Fibroblast of gingiva (primary cell): Measurements from ENCODE around the gene SV2C.
"Not testable (repeated sequence)": the region's sequence is repeated elsewhere in the genome, so short reads cannot be mapped to it uniquely, and the experiment has no call there.

Source experiments
- DNase-seq: peaks from one replicate; pipeline ENCODE4 v3.0.0-alpha.2; 2011; ENCODE audit warnings: low read depth

SV2C gene

GRCh38 chr5:76082772-76083554 is at the start of gene SV2C:
Gene SV2C, plus strand, starts transcription at chr5:76083383. Its CDS starts 48,368 bp downstream, at chr5:76131751.
- DNase-seq = no peak

- not testable (repeated sequence) for DNase-seq
Measured at GRCh38 chr5:76037736-76038151, 45.4 kb upstream of the SV2C start.

- no peak for DNase-seq
Measured at GRCh38 chr5:76038212-76038611, 45.0 kb upstream of the SV2C start.

GRCh38 chr5:76040806-76041205 is 42.4 kb upstream of the SV2C start:
- no peak for DNase-seq

GRCh38 chr5:76041863-76042262 is 41.3 kb upstream of the SV2C start:
- DNase-seq = no peak

GRCh38 chr5:76046741-76047140 is 36.4 kb upstream of the SV2C start:
- DNase-seq = no peak

GRCh38 chr5:76050134-76050533 is 33.0 kb upstream of the SV2C start:
- DNase-seq = no peak

GRCh38 chr5:76062502-76063041 is 20.6 kb upstream of the SV2C start:
- DNase-seq = no peak

GRCh38 chr5:76065258-76065657 is 17.9 kb upstream of the SV2C start:
- DNase-seq = no peak

GRCh38 chr5:76069061-76069735 is 14.0 kb upstream of the SV2C start:
- no peak for DNase-seq

GRCh38 chr5:76074487-76075065 is 8.6 kb upstream of the SV2C start:
- DNase-seq = no peak

GRCh38 chr5:76081811-76082771 is 1.1 kb upstream of the SV2C start:
- no peak for DNase-seq

GRCh38 chr5:76083555-76084495 is 642 bp downstream of the SV2C start:
- no peak for DNase-seq

- DNase-seq = no peak
Measured at GRCh38 chr5:76084496-76085242, 1.5 kb downstream of the SV2C start.

- DNase-seq = no peak
Measured at GRCh38 chr5:76085243-76085579, 2.0 kb downstream of the SV2C start.

- no peak for DNase-seq
Measured at GRCh38 chr5:76086095-76086494, 2.9 kb downstream of the SV2C start.

- not testable (repeated sequence) for DNase-seq
Measured at GRCh38 chr5:76089156-76089555, 6.0 kb downstream of the SV2C start.

- no peak for DNase-seq
Measured at GRCh38 chr5:76091351-76091750, 8.2 kb downstream of the SV2C start.

GRCh38 chr5:76099286-76099702 is 16.1 kb downstream of the SV2C start:
- DNase-seq = no peak

GRCh38 chr5:76099756-76100155 is 16.6 kb downstream of the SV2C start:
- no peak for DNase-seq
